HL-60 (cell line): ENCODE results near the gene PRMT3.
"Not testable (repeated sequence)": the region's sequence is repeated elsewhere in the genome, so short reads cannot be mapped to it uniquely, and the experiment has no call there.

Experiments
- CTCF ChIP-seq: IDR thresholded peaks from one replicate; pipeline ENCODE4 v1.5.1; 2011; ENCODE audit warnings: low read length, control low read depth, inconsistent platforms; ENCODE audit not compliant: insufficient read depth
- GABPA ChIP-seq: IDR thresholded peaks from 2 replicates; pipeline ENCODE4 v1.6.1; 2012; ENCODE audit warnings: low read depth
- POLR2AphosphoS5 ChIP-seq: IDR thresholded peaks from 2 replicates; pipeline ENCODE4 v1.6.1; 2012; ENCODE audit warnings: low read depth

- TF ChIP-seq POLR2AphosphoS5, CTCF, GABPA: not testable (repeated sequence)
Measured at GRCh38 chr11:20471929-20472328, 84.4 kb downstream of the PRMT3 start.
